Ovary (tissue), 3 donors: ENCODE data around the gene COG1.

ENCODE experiments used
- EP300 ChIP-seq: sonication (generic); formaldehyde crosslinking; IDR thresholded peaks from one replicate; pipeline ENCODE4 v1.6.1; 2017; ENCODE audit warnings: antibody characterized with exemption
- POLR2A ChIP-seq: fragments of 450-650 bp; IDR thresholded peaks from one replicate; pipeline ENCODE4 v1.6.1; 2017; ENCODE audit warnings: antibody characterized with exemption, mild to moderate bottlenecking, moderate library complexity
- TF ChIP-seq, protein P1 (sequence below), 3 donors: fragments of 450-650 bp in 2 of 3; fragments of 200-600 bp in 1 of 3; IDR thresholded peaks; one replicate each; pipeline versions ENCODE4 v1.5.1 to v1.8.0; 2016 to 2022; ENCODE audit warnings: antibody characterized with exemption in 3 of 3, mild to moderate bottlenecking in 1 of 3
- donor health status: DM: no; HTN: no; CAD: no.

DNA sequence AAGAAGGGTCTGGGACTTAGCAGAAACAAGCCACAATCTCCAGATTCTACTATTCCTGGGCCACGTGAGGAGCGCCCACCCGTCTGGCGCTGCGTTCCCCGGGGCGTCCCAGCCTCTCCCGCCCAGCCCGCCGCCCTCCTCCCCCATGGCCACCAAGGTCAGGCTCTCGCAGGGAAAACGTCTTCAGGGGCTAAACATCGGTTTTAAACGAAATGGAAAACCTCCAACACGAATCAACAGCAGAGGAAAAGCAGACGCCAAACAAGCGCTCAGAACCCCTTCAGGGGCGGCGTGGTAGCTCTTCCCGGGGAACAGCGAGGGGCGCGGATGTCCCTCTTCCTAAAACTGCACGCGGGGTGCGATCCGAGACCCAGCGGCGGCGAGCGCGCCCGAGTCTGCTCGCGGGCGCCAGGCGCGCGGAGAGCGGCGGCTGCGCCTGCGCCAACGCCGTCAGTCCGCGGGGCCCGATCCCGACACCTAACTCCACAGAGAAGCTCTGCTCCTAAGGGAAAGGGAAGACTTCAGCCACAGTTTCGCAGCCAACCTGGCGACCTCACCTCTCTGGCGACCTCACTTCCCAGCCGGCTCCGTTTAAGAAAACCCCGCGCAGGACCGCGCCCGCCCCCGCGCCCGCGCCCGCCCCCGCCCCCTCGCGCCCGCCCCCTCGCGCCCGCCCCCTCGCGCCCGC, 505 bp upstream of the COG1 start:
- TF ChIP-seq, protein P1, sequence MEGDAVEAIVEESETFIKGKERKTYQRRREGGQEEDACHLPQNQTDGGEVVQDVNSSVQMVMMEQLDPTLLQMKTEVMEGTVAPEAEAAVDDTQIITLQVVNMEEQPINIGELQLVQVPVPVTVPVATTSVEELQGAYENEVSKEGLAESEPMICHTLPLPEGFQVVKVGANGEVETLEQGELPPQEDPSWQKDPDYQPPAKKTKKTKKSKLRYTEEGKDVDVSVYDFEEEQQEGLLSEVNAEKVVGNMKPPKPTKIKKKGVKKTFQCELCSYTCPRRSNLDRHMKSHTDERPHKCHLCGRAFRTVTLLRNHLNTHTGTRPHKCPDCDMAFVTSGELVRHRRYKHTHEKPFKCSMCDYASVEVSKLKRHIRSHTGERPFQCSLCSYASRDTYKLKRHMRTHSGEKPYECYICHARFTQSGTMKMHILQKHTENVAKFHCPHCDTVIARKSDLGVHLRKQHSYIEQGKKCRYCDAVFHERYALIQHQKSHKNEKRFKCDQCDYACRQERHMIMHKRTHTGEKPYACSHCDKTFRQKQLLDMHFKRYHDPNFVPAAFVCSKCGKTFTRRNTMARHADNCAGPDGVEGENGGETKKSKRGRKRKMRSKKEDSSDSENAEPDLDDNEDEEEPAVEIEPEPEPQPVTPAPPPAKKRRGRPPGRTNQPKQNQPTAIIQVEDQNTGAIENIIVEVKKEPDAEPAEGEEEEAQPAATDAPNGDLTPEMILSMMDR (IDR thresholded peaks at IDR 0.05): no peak
- no peak for TF ChIP-seq POLR2A
- no peak for TF ChIP-seq EP300
